Astrocyte (in vitro differentiated cells and primary cell): ENCODE results near the gene BEND5.

Experiments used
- EZH2 ChIP-seq: IDR thresholded peaks from 2 replicates; pipeline ENCODE4 v1.6.1; 2012; ENCODE audit warnings: mild to moderate bottlenecking, low read length, inconsistent platforms; ENCODE audit not compliant: insufficient read depth
- TF ChIP-seq, protein P1 (sequence below): IDR thresholded peaks from 2 replicates; pipeline ENCODE4 v1.5.1; 2011; ENCODE audit warnings: low read depth, mild to moderate bottlenecking, inconsistent platforms, low read length, moderate library complexity; ENCODE audit not compliant: insufficient read depth

DNA sequence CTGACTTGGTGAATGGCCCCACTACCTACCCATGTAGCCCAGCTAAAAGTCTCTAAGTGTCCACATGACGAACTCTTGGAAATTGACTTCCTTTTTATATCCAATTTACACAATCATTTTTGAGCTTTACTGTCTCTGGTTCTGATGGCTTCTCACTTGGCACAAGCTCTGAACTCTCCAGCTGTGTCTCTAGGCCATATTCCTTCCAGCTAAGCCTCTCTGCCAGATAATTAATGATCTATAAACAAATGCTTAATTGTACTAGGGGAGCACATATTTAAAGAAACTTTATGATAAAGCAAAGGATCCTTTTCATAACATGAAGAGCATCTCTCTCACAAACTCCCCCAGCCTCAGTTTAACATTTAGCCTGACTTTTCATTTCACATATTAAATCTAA lies 16.3 kb upstream of the BEND5 start:
- TF ChIP-seq, protein P1, sequence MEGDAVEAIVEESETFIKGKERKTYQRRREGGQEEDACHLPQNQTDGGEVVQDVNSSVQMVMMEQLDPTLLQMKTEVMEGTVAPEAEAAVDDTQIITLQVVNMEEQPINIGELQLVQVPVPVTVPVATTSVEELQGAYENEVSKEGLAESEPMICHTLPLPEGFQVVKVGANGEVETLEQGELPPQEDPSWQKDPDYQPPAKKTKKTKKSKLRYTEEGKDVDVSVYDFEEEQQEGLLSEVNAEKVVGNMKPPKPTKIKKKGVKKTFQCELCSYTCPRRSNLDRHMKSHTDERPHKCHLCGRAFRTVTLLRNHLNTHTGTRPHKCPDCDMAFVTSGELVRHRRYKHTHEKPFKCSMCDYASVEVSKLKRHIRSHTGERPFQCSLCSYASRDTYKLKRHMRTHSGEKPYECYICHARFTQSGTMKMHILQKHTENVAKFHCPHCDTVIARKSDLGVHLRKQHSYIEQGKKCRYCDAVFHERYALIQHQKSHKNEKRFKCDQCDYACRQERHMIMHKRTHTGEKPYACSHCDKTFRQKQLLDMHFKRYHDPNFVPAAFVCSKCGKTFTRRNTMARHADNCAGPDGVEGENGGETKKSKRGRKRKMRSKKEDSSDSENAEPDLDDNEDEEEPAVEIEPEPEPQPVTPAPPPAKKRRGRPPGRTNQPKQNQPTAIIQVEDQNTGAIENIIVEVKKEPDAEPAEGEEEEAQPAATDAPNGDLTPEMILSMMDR = no peak
- no peak for TF ChIP-seq EZH2
